Measurements from ENCODE around the gene CENPF.

Gene CENPF

DNA sequence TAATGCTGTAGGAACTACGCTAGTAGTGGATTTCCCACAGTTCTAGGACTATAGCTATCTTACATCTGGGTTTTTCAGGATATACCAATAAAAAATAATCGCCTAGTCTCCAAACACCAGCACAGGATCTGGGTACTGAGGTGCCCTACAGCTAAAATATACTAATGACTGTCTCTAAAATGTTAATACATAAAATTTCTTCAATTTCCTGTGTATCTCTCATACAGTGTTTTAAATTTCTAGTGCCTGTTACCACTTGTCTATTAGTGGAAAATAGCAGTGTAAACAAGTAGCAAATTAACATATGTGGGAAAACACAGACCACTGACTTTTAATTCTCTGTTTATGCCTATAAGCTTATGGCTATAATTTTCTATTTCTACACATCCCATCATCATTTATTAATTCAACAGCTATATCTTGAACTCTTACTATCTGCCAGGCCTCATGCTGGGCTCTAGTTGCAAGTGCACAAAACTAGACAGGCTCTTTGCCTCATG lies 35.5 kb upstream of the CENPF start:
- no peak overlapping the region for H3K4me3 ChIP-seq (ENCODE audit: low read depth, low read length)
- TF ChIP-seq, protein P1, sequence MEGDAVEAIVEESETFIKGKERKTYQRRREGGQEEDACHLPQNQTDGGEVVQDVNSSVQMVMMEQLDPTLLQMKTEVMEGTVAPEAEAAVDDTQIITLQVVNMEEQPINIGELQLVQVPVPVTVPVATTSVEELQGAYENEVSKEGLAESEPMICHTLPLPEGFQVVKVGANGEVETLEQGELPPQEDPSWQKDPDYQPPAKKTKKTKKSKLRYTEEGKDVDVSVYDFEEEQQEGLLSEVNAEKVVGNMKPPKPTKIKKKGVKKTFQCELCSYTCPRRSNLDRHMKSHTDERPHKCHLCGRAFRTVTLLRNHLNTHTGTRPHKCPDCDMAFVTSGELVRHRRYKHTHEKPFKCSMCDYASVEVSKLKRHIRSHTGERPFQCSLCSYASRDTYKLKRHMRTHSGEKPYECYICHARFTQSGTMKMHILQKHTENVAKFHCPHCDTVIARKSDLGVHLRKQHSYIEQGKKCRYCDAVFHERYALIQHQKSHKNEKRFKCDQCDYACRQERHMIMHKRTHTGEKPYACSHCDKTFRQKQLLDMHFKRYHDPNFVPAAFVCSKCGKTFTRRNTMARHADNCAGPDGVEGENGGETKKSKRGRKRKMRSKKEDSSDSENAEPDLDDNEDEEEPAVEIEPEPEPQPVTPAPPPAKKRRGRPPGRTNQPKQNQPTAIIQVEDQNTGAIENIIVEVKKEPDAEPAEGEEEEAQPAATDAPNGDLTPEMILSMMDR (IDR thresholded peaks at IDR 0.05; ENCODE audit: low read depth, low read length), result no peak
- in situ Hi-C loops (cut with HindIII; ENCODE audit: low sequenced_read_pairs), result no loop called here
- no peak for DNase-seq (ENCODE audit: low read depth, low spot score)

DNA sequence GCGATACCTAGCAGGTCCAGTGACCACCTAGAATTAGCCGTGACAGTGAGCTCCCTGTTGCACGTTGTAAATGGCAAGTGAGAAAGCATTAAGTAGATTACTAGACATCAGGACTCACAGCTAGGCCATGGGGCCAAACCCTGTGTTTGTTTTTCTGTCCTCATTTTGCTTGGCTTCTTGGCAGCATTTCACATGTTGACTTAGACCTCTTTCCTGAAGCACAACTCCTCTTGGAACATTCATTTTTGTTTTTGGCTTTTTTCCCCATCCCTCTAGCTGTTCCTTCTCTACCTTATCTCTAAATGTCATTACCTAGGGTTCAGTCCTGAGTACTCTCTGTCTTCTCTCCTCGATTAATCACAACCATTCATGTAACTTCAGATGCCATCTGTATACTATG lies 34.7 kb upstream of the CENPF start:
- in situ Hi-C loops (cut with HindIII; ENCODE audit: low sequenced_read_pairs), result no loop called here
- TF ChIP-seq, protein P1 (IDR thresholded peaks at IDR 0.05; ENCODE audit: low read depth, low read length), result no peak
- no peak overlapping the region for H3K4me3 ChIP-seq (ENCODE audit: low read depth, low read length)
- peak; percentile 59 for DNase-seq (ENCODE audit: low read depth, low spot score)

DNA sequence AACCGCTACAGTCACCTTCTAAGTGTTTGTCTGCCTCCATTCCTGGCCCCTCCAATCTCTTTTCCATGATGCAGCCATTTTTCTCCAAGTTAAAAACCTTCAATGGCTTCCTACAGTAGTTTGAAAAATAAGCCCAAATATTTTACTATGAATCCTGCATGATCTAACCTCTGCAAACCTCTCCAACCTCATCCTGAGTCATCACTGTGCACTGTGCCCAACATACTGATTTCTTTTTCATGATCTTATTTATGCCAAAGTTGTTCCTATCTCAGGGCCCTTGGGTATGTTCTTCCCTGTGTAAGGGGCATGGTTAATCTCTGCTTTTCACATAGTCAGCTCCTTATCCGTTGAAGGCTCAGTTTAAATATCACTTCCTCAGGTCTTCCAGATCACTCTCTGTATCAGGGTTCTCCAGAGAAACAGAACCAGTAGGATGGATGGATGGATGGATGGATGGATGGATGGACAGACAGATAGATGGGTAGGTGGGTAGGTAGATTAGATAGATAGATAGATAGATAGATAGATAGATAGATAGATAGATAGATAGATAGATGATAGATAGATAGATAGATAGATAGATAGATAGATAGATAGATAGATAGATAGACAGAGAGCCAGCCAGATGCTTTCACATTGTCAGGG lies 33.5 kb upstream of the CENPF start:
- in situ Hi-C loops (cut with HindIII; ENCODE audit: low sequenced_read_pairs), result no loop called here
- DNase-seq (ENCODE audit: low read depth, low spot score), result peak; percentile 49
- H3K4me3 ChIP-seq (ENCODE audit: low read depth, low read length), result no peak overlapping the region
- TF ChIP-seq, protein P1 (IDR thresholded peaks at IDR 0.05; ENCODE audit: low read depth, low read length), result no peak

DNA sequence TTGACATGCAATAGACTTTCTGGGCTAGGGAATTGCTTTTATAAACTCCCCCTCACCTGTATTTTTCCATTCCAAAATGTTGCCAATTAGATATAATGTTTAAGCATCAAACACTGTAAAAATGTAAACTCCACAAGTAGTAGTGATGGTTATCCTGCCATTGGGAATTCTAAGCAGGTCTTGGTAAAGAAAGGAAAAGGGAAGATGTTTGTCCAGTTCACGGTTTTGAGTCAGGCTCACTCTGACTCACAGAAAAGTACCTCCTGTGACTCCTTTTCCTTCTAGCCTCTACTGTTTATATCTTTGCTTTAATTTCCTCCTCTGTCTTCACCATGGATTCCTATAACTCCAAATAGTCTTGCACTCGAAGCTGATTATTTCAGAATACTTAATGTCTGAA lies 32.6 kb upstream of the CENPF start:
- no peak overlapping the region for H3K4me3 ChIP-seq (ENCODE audit: low read depth, low read length)
- peak; percentile 67 for DNase-seq (ENCODE audit: low read depth, low spot score)
- in situ Hi-C loops (cut with HindIII; ENCODE audit: low sequenced_read_pairs), result no loop called here
- TF ChIP-seq, protein P1 (IDR thresholded peaks at IDR 0.05; ENCODE audit: low read depth, low read length), result no peak

DNA sequence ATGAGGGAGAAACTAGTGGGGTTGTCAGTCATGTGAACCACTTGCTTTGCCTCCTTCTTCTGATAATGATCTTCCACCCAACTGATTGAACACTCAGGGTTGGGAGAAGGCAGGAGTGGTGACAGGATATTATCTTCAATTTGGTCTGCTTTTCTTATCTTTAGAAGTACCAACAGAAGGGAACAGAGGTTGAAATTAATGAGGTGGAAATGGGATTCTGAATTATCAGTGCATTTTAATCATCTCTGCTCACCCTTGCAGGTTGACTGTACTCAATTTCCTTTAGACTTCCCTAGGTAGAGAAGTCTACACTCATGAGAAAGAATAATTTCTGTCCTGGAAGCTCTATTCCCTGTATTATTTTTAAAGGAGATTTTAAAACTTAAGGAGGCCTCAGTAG lies 31.7 kb upstream of the CENPF start:
- in situ Hi-C loops (cut with HindIII; ENCODE audit: low sequenced_read_pairs), result no loop called here
- TF ChIP-seq, protein P1 (IDR thresholded peaks at IDR 0.05; ENCODE audit: low read depth, low read length), result no peak
- H3K4me3 ChIP-seq (ENCODE audit: low read depth, low read length), result no peak overlapping the region
- DNase-seq (ENCODE audit: low read depth, low spot score), result no peak

DNA sequence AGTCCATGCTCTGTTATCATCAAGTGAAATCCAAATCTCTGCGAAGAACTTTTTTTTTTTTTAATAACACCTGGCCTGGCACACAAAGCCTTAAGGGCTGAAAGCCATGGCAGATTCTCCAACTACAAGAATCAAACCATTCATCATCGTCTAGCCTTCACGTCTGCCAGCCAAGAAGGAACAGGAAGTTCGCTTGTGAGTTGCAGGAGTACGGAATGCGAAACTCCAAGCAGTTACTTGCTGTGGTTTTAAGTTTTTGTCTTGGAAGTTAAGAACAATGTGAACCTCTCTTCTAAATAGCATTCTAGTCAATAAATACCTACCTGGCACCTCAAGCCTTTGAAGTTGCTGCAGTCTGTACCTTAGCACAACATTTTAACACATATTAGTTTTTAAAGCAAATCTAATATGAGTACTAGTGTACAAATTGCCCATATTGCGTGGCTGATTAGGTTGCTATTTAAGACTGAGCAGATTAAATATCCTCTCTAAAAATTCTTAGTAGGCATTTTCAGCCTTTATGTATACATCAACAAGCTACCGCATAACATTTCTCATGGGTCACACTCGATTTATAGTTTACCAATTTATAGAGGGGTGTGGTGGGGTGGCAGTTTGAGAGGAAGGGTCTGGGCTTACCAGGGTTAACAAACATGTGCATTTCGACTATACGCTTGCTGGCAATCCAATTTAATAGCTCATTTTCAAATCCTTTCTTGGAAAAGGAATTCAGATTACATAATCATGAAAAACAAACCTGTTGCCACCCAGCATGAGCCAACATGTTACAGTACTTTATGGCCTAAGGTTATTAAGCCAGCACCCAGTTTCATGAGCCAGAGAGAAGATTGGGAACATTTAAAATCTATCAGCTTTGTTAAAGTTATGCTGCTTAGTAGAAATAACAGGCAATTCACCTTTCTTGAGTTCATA lies 29.3 kb upstream of the CENPF start:
- no peak overlapping the region for H3K4me3 ChIP-seq (ENCODE audit: low read depth, low read length)
- in situ Hi-C loops (cut with HindIII; ENCODE audit: low sequenced_read_pairs), result no loop called here
- no peak for DNase-seq (ENCODE audit: low read depth, low spot score)
- TF ChIP-seq, protein P1 (IDR thresholded peaks at IDR 0.05; ENCODE audit: low read depth, low read length), result no peak
